ENCODE results near the gene CDH13. TPM values are rescaled to one million over a fixed set of nuclear protein-coding genes. Genes with fewer than 3 reads are reported as not detected.

The CDH13 gene
- total RNA-seq, 2 donors from 2014 or later: 2.4 to 6.3 TPM

DNA sequence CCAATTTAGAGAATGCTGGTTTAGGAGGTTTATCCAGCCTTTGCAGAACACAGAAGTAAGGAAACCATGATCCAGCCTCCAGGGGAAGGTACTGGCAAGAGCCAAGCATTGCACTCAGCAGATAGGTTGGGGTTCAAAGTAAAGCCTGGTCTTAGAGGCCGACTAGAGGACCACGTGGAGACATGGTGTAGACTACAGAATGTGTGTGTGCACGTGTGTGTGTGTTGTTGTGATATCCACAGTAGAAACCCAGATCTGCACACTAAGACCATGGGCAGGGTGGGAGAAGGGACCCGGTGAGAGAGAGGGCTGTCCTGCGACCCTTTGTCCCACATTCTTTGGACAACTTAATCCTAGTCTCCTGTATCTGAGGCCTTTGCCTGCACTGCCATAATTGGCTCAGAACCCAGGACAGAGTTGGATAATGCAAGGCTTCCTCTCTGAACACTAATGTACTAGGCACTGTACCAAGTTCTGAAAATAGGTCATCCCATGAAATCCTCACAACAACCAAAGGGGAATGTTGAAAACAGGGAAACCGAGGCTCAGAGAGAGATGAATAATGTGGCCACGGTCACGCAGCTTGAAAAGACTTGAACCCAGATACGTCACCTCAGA is 855.9 kb downstream of the CDH13 start:
- no peaks in the 10 kb centered on the region for H3K36me3 ChIP-seq
- TF ChIP-seq, protein P1, sequence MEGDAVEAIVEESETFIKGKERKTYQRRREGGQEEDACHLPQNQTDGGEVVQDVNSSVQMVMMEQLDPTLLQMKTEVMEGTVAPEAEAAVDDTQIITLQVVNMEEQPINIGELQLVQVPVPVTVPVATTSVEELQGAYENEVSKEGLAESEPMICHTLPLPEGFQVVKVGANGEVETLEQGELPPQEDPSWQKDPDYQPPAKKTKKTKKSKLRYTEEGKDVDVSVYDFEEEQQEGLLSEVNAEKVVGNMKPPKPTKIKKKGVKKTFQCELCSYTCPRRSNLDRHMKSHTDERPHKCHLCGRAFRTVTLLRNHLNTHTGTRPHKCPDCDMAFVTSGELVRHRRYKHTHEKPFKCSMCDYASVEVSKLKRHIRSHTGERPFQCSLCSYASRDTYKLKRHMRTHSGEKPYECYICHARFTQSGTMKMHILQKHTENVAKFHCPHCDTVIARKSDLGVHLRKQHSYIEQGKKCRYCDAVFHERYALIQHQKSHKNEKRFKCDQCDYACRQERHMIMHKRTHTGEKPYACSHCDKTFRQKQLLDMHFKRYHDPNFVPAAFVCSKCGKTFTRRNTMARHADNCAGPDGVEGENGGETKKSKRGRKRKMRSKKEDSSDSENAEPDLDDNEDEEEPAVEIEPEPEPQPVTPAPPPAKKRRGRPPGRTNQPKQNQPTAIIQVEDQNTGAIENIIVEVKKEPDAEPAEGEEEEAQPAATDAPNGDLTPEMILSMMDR (IDR thresholded peaks at IDR 0.05): no peak
- no peaks in the 10 kb centered on the region for H3K27me3 ChIP-seq
- no peak overlapping the region for H3K9ac ChIP-seq (ENCODE audit: low read depth in 2 of 2, low read length in 2 of 2)
- no peak for DNase-seq
- H3K4me3 ChIP-seq: no peak overlapping the region
- no peaks in the 10 kb centered on the region for H3K4me1 ChIP-seq
- no peaks in the 10 kb centered on the region for H3K9me3 ChIP-seq
- intact Hi-C loops (cut with DNase I): no loop called here
- no peak overlapping the region for H3K27ac ChIP-seq

- intact Hi-C loops (cut with DNase I): no loop called here
- H3K27ac ChIP-seq: no peak overlapping the region
- no peaks in the 10 kb centered on the region for H3K4me1 ChIP-seq
- no peak overlapping the region for H3K9ac ChIP-seq (ENCODE audit: low read depth in 2 of 2, low read length in 2 of 2)
- no peak for DNase-seq
- H3K27me3 ChIP-seq: no peaks in the 10 kb centered on the region
- TF ChIP-seq, protein P1 (IDR thresholded peaks at IDR 0.05): no peak
- H3K9me3 ChIP-seq: no peaks in the 10 kb centered on the region
- H3K36me3 ChIP-seq: no peaks in the 10 kb centered on the region
- no peak overlapping the region for H3K4me3 ChIP-seq
Observed at GRCh38 chr16:83490073-83490472, 863.3 kb downstream of the CDH13 start.

DNA sequence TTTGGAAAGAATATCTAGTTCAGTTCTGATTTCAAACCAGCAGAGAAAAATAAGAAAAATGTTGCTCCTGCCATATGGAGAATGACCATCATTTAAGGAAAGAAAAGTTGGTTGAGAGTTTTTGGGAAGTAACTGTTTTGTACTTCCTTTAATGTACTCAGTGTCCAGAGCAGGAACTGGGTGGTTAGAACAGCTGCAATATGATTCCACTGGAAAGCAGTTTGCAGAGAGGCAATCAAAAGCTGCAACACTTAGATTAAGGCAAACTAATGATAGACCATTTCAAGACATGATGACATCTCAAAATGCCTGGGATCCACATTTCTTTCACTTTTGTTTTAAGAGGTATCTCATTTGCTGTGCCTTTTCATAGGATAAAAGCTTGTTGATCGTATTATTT is 867.7 kb downstream of the CDH13 start:
- Histone ChIP-seq H3K4me3 (no peak overlapping the region), H3K27me3 (no peaks in the 10 kb centered on the region), H3K27ac (no peak overlapping the region), H3K9me3 (no peaks in the 10 kb centered on the region), H3K9ac (ENCODE audit: low read depth in 2 of 2, low read length in 2 of 2) (no peak overlapping the region), H3K4me1 (no peaks in the 10 kb centered on the region), H3K36me3 (no peaks in the 10 kb centered on the region)
- intact Hi-C loops (cut with DNase I): no loop called here
- TF ChIP-seq, protein P1 (IDR thresholded peaks at IDR 0.05): no peak
- DNase-seq: no peak

- DNase-seq: no peak
- Histone ChIP-seq H3K9ac (ENCODE audit: low read depth in 2 of 2, low read length in 2 of 2) (no peak overlapping the region), H3K4me3 (no peak overlapping the region), H3K9me3 (no peaks in the 10 kb centered on the region), H3K27me3 (no peaks in the 10 kb centered on the region), H3K4me1 (no peaks in the 10 kb centered on the region), H3K36me3 (no peaks in the 10 kb centered on the region), H3K27ac (no peak overlapping the region)
- TF ChIP-seq, protein P1 (IDR thresholded peaks at IDR 0.05): no peak
- intact Hi-C loops (cut with DNase I): no loop called here
Observed at GRCh38 chr16:83501481-83501880, 874.7 kb downstream of the CDH13 start.

- Histone ChIP-seq H3K27ac (no peak overlapping the region), H3K27me3 (no peaks in the 10 kb centered on the region), H3K9me3 (no peaks in the 10 kb centered on the region), H3K4me1 (no peaks in the 10 kb centered on the region), H3K36me3 (no peaks in the 10 kb centered on the region), H3K4me3 (no peak overlapping the region), H3K9ac (ENCODE audit: low read depth in 2 of 2, low read length in 2 of 2) (no peak overlapping the region)
- DNase-seq: no peak
- TF ChIP-seq, protein P1 (IDR thresholded peaks at IDR 0.05): no peak
- intact Hi-C loops (cut with DNase I): no loop called here
Observed at GRCh38 chr16:83508295-83508694, 881.5 kb downstream of the CDH13 start.
